ENCODE results near the gene AREL1. TPM values are rescaled to one million over a fixed set of nuclear protein-coding genes. Genes with fewer than 3 reads are reported as not detected.

Gene AREL1
- total and polyA plus RNA-seq, 2 donors (not counting 3 experiments of a cell fraction or from before 2014, with no cell fraction given): 46.4 to 67.2 TPM

- Histone ChIP-seq H3K27ac (ENCODE audit: insufficient read depth, low read depth, low read length) (no peak overlapping the region), H3K9me1 (replicated peaks; ENCODE audit: control insufficient read depth, extremely low read depth, insufficient read depth, low read length) (no peaks in the 10 kb centered on the region), H3K9ac (replicated peaks; ENCODE audit: extremely low read depth, insufficient read depth, low read length) (no peak overlapping the region), H3K4me2 (ENCODE audit: insufficient read depth, low read length) (no peak overlapping the region), H3K79me2 (ENCODE audit: control insufficient read depth, insufficient read depth, low read length) (no peaks in the 10 kb centered on the region), H4K20me1 (replicated peaks; ENCODE audit: control insufficient read depth, extremely low read depth, insufficient read depth, low read length) (no peaks in the 10 kb centered on the region), H3K4me3 (replicated peaks in 1 of 3; ENCODE audit: insufficient read depth in 1 of 3, low read depth in 1 of 3, low read length in 3 of 3) (no peak overlapping the region), H3K36me3 (ENCODE audit: control insufficient read depth in 2 of 2, extremely low read depth in 1 of 2, insufficient read depth in 2 of 2, low read length in 2 of 2) (no peaks in the 10 kb centered on the region), H3K9me3 (replicated peaks; ENCODE audit: control insufficient read depth, insufficient read depth, low read length) (no peaks in the 10 kb centered on the region), H2AFZ (ENCODE audit: low read depth, low read length) (no peak overlapping the region), H3K4me1 (ENCODE audit: control insufficient read depth, extremely low read depth, insufficient read depth, low read length) (peaks cover 29% of the 10 kb centered on the region), H3K27me3 (ENCODE audit: control insufficient read depth in 2 of 2, insufficient read depth in 2 of 2, low read length in 2 of 2) (no peaks in the 10 kb centered on the region)
- FAIRE-seq: peak; percentile 44
- BruUV-seq (replicated peaks): no TSS peak
- TF ChIP-seq MYC (IDR thresholded peaks at IDR 0.05; ENCODE audit: low read depth, low read length): no peak
- TF ChIP-seq CTCF (IDR thresholded peaks at IDR 0.05; ENCODE audit: extremely low read depth in 1 of 2, insufficient read depth in 1 of 2, low read depth in 1 of 2, low read length in 2 of 2): no peak
- no peak for TF ChIP-seq GATA2 (IDR thresholded peaks at IDR 0.05; ENCODE audit: insufficient read depth, insufficient read length, low read depth, low read length)
- TF ChIP-seq, protein P1, sequence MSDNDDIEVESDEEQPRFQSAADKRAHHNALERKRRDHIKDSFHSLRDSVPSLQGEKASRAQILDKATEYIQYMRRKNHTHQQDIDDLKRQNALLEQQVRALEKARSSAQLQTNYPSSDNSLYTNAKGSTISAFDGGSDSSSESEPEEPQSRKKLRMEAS (IDR thresholded peaks at IDR 0.05; ENCODE audit: insufficient read depth, insufficient read length): no peak
- TF ChIP-seq EZH2 (IDR thresholded peaks at IDR 0.05; ENCODE audit: borderline replicate concordance, low read depth, low read length, severe bottlenecking): no peak
- TF ChIP-seq POLR2A (IDR thresholded peaks at IDR 0.05; ENCODE audit: low read depth, low read length): no peak
- no peak for TF ChIP-seq FOS (IDR thresholded peaks at IDR 0.05; ENCODE audit: borderline replicate concordance, insufficient read depth, low read length)
- TF ChIP-seq JUN (IDR thresholded peaks at IDR 0.05; ENCODE audit: borderline replicate concordance, insufficient read depth, insufficient read length, low read depth): no peak
- dilution Hi-C loops (cut with MboI; ENCODE audit: extremely low pct_ligation_motif_present, low sequenced_read_pairs): no loop called here
- no peak for DNase-seq (ENCODE audit: low read depth, low spot score)
- intact Hi-C loops (cut with micrococcal nuclease): loop anchor here (2.0 kb wide), 1 partner anchor 28 kb away; no protein-coding TSS in a partner anchor
- ChIA-PET POLR2A (interaction anchor here (1.3 to 1.5 kb wide), 3 partner anchors 10 to 31 kb away, joined by 3 to 5 read pairs (median 4); no protein-coding TSS in a partner anchor), CTCF (interaction anchor here (0.8 to 4.1 kb wide), 9 partner anchors 10 to 39 kb away, joined by 3 to 33 read pairs (median 8); partner anchors contain the start of gene LTBP2)
These were observed 64.3 kb downstream of the AREL1 start for GRCh38 chr14:74648601-74649000.
